Thyroid gland (tissue), 4 donors: ENCODE results near the gene STK40. TPM values are rescaled to one million over a fixed set of nuclear protein-coding genes. Genes with fewer than 3 reads are reported as not detected.

Experiments
- DNase-seq, 2 donors: peaks; one replicate each; pipeline ENCODE4 v3.0.0-alpha.2; 2019
- H3K27ac ChIP-seq, 3 donors: fragments of 200-600 bp; sonication (generic); 1 replicate in 2 of 3; 2 replicates in 1 of 3; pipeline ENCODE4 v1.5.1; 2016 to 2019; ENCODE audit warnings: mild to moderate bottlenecking in 1 of 3, moderate library complexity in 1 of 3
- H3K27me3 ChIP-seq: fragments of 200-600 bp; sonication (generic); one replicate; pipeline ENCODE4 v1.5.1; 2019
- H3K36me3 ChIP-seq, 2 donors: fragments of 200-600 bp; sonication (generic); one replicate each; pipeline ENCODE4 v1.5.1; 2016 to 2019
- H3K4me1 ChIP-seq, 2 donors: fragments of 200-600 bp; sonication (generic); one replicate each; pipeline ENCODE4 v1.5.1; 2017 to 2019
- H3K4me3 ChIP-seq, 3 donors: fragments of 200-600 bp; sonication (generic); replicated peaks in 1 of 3; 1 replicate in 2 of 3; 2 replicates in 1 of 3; pipeline ENCODE4 v1.5.1; 2016; ENCODE audit warnings: mild to moderate bottlenecking in 1 of 3
- H3K9me3 ChIP-seq: fragments of 200-600 bp; sonication (generic); one replicate; pipeline ENCODE4 v1.5.1; 2017
- CTCF ChIP-seq, 6 experiments: fragments of 200-600 bp in 3 of 6; fragments of 450-650 bp in 3 of 6; sonication (generic) in 3 of 6; IDR thresholded peaks; one replicate each; pipeline ENCODE4 v1.5.1; 2016 to 2019; ENCODE audit warnings: antibody characterized with exemption in 6 of 6, mild to moderate bottlenecking in 2 of 6, inconsistent platforms in 1 of 6, moderate library complexity in 1 of 6
- POLR2A ChIP-seq, 2 donors: fragments of 450-650 bp; IDR thresholded peaks; one replicate each; pipeline ENCODE4 v1.6.1; 2017; ENCODE audit warnings: antibody characterized with exemption in 2 of 2, mild to moderate bottlenecking in 2 of 2, moderate library complexity in 1 of 2
- WGBS, 2 donors: methylation state at CpG; one replicate each; pipeline ENCODE4 v1.1.5; 2017; 5-methylcytosine and 5-hydroxymethylcytosine counted together
- intact Hi-C: fragments of 100-400 bp; cut with DNase I; formaldehyde crosslinking; loops from one replicate; pipeline ENCODE4 v1.15.1; 2023
- total RNA-seq, 4 donors: library from RNA; depleted of rRNA; stranded (reverse); fragments of >200 nt; gene quantifications; one replicate each; pipeline ENCODE4 v1.2.3, GENCODE V29; 2016

STK40 gene
- total RNA-seq, 4 donors from 2014 or later: 37.0 to 61.1 (median 50.9) TPM

GRCh38 chr1:36400825-36401601 lies 15.3 kb upstream of the STK40 start:
- intact Hi-C loops: no loop called here
- 84 to 87% methylated on average over 17 to 21 of the region's 22 CpGs for WGBS, 2 donors
- H3K4me3 ChIP-seq: no peak overlapping the region

GRCh38 chr1:36400514-36400824 lies 14.7 kb upstream of the STK40 start:
- no peaks in the 10 kb centered on the region for H3K36me3 ChIP-seq
- H3K27me3 ChIP-seq: no peaks in the 10 kb centered on the region
- no peak for TF ChIP-seq CTCF (IDR thresholded peaks at IDR 0.05)
- no peak for TF ChIP-seq POLR2A (IDR thresholded peaks at IDR 0.05)
- no peak overlapping the region for H3K27ac ChIP-seq
- H3K4me1 ChIP-seq: peaks cover 7 to 12% of the 10 kb centered on the region in 2 donors
- no peak overlapping the region for H3K4me3 ChIP-seq
- no peaks in the 10 kb centered on the region for H3K9me3 ChIP-seq
- intact Hi-C loops: no loop called here
- no peak for DNase-seq
- 92% methylated on average over 10 of the region's 10 CpGs for WGBS, 2 donors

More at GRCh38 chr1:36400825-36401601, 15.3 kb upstream of the STK40 start:
- H3K9me3 ChIP-seq: no peaks in the 10 kb centered on the region
- no peaks in the 10 kb centered on the region for H3K36me3 ChIP-seq
- DNase-seq: peak; percentile 21 to 33
- H3K4me1 ChIP-seq: peaks cover 7 to 12% of the 10 kb centered on the region in 2 donors
- no peak overlapping the region for H3K27ac ChIP-seq
- TF ChIP-seq CTCF (IDR thresholded peaks at IDR 0.05) (no peak), POLR2A (IDR thresholded peaks at IDR 0.05) (no peak)
- no peaks in the 10 kb centered on the region for H3K27me3 ChIP-seq

GRCh38 chr1:36398370-36398977 lies 12.8 kb upstream of the STK40 start:
- Histone ChIP-seq H3K4me1 (peaks cover 7 to 14% of the 10 kb centered on the region in 2 donors), H3K9me3 (no peaks in the 10 kb centered on the region), H3K27ac (no peak overlapping the region), H3K36me3 (peaks cover 0 to 4% of the 10 kb centered on the region in 2 donors), H3K4me3 (no peak overlapping the region), H3K27me3 (no peaks in the 10 kb centered on the region)
- 89 to 92% methylated on average over 7 of the region's 7 CpGs for WGBS, 2 donors
- intact Hi-C loops: no loop called here
- TF ChIP-seq CTCF (IDR thresholded peaks at IDR 0.05) (no peak), POLR2A (IDR thresholded peaks at IDR 0.05) (no peak)
- DNase-seq: no peak

- 0 to 1% methylated on average over 26 to 39 of the region's 60 CpGs for WGBS, 2 donors
- intact Hi-C loops: no loop called here
- TF ChIP-seq CTCF (IDR thresholded peaks at IDR 0.05): peak in 1 of 6 experiments; percentile 1
- peak; percentile 71 to 93 for TF ChIP-seq POLR2A (IDR thresholded peaks at IDR 0.05)
- H3K36me3 ChIP-seq: peaks cover 3 to 7% of the 10 kb centered on the region in 2 donors
- H3K4me3 ChIP-seq: peak within 1 kb of the TSS; percentile 37 to 87 (median 76)
- peak; percentile 92 for DNase-seq
- H3K4me1 ChIP-seq: peaks cover 7 to 20% of the 10 kb centered on the region in 2 donors
- no peaks in the 10 kb centered on the region for H3K9me3 ChIP-seq
- no peaks in the 10 kb centered on the region for H3K27me3 ChIP-seq
- H3K27ac ChIP-seq: peak within 1 kb of the TSS; percentile 55 to 93 (median 89)
These were observed 11.9 kb upstream of the STK40 start, which contains the start of gene LSM10 for GRCh38 chr1:36397378-36398230. Gene LSM10, minus strand, starts transcription at chr1:36397908. Its CDS starts 3,779 bp downstream, at chr1:36394129.
